Spleen (tissue), 7 donors: ENCODE data around the gene ATP7B.

ENCODE experiments used
- CTCF ChIP-seq, 11 experiments: fragments of 200-600 bp in 7 of 11; fragments of 450-650 bp in 4 of 11; sonication (generic) in 4 of 11; IDR thresholded peaks in 8 of 11; conservative IDR thresholded peaks in 3 of 11; 1 replicate in 7 of 11; 2 replicates in 4 of 11; pipeline versions ENCODE4 v1.4.0 to v1.8.0; 2016 to 2021; ENCODE audit warnings: antibody characterized with exemption in 11 of 11, inconsistent platforms in 4 of 11, mild to moderate bottlenecking in 1 of 11
- POLR2A ChIP-seq, 3 donors: fragments of 450-650 bp; IDR thresholded peaks; one replicate each; pipeline ENCODE4 v1.5.1; 2017; ENCODE audit warnings: antibody characterized with exemption in 3 of 3, mild to moderate bottlenecking in 1 of 3
- POLR2AphosphoS5 ChIP-seq, 3 donors: sonication (generic); formaldehyde crosslinking; IDR thresholded peaks; one replicate each; pipeline ENCODE4 v1.5.1; 2017; ENCODE audit warnings: antibody characterized with exemption in 3 of 3
- donor health status: DM: no; HTN: no; CAD: no; lungs with moderate emphysema.
- donor health status: DM: no; HTN: no; CAD: no.
- donor health status: DM: no; HTN: no; CAD: no.

GRCh38 chr13:51894239-51894638 lies 117.0 kb downstream of the ATP7B start:
- no peak for TF ChIP-seq CTCF (IDR thresholded peaks at IDR 0.05 in 8 of 11, conservative IDR thresholded peaks at IDR 0.05 in 3 of 11)
- TF ChIP-seq POLR2A (IDR thresholded peaks at IDR 0.05) = no peak
- TF ChIP-seq POLR2AphosphoS5 (IDR thresholded peaks at IDR 0.05) = no peak
